HEK293T (cell line): Measurements from ENCODE around the gene ANKRD29.

ENCODE experiments used
- ARNT ChIP-seq: fragments of 450-650 bp; IDR thresholded peaks from 2 replicates; pipeline ENCODE4 v1.6.1; 2017; ENCODE audit warnings: mild to moderate bottlenecking
- BHLHE40 ChIP-seq: fragments of 450-650 bp; IDR thresholded peaks from 2 replicates; pipeline ENCODE4 v1.6.1; 2016; ENCODE audit warnings: mild to moderate bottlenecking, moderate library complexity, borderline replicate concordance
- FOXK2 ChIP-seq: fragments of 450-650 bp; IDR thresholded peaks from 2 replicates; pipeline ENCODE4 v1.6.1; 2016; ENCODE audit warnings: mild to moderate bottlenecking
- FOXM1 ChIP-seq: fragments of 450-650 bp; IDR thresholded peaks from 2 replicates; pipeline ENCODE4 v1.6.1; 2017; ENCODE audit warnings: mild to moderate bottlenecking, borderline replicate concordance
- HDGF ChIP-seq: fragments of 450-650 bp; IDR thresholded peaks from 2 replicates; pipeline ENCODE4 v1.6.1; 2017; ENCODE audit warnings: antibody characterized with exemption, borderline replicate concordance
- L3MBTL2 ChIP-seq: fragments of 450-650 bp; conservative IDR thresholded peaks from 2 replicates; pipeline ENCODE4 v1.6.1; 2016; ENCODE audit warnings: mild to moderate bottlenecking
- LEF1 ChIP-seq: fragments of 450-650 bp; IDR thresholded peaks from 2 replicates; pipeline ENCODE4 v1.6.1; 2017; ENCODE audit warnings: mild to moderate bottlenecking, borderline replicate concordance
- TARDBP ChIP-seq: fragments of 450-650 bp; IDR thresholded peaks from 2 replicates; pipeline ENCODE4 v1.6.1; 2016
- ZNF384 ChIP-seq: fragments of 450-650 bp; IDR thresholded peaks from 2 replicates; pipeline ENCODE4 v1.6.1; 2016

DNA sequence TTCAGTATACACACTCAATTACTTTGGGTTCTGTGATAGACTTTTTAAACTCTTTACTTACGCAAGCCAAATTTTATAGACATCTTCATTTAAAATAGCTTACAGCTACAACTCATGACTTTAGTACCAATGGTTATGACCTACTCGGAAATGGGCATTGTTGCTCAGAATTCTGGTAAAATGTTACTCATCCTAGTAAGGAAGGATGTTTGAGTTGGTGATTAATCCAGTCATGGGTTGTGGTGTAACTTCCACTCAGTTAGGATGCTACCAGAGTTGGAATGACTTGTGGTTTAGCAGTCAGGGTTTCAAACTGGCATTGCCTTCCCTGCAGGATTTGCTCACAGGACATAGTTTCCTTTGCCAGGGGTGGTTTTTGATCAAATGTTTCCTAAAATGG, 69.0 kb downstream of the ANKRD29 start:
- no peak for TF ChIP-seq LEF1
- no peak for TF ChIP-seq ZNF384
- TF ChIP-seq BHLHE40: no peak
- no peak for TF ChIP-seq FOXK2
- TF ChIP-seq ARNT: no peak
- no peak for TF ChIP-seq TARDBP
- no peak for TF ChIP-seq HDGF
- TF ChIP-seq FOXM1: no peak
- no peak for TF ChIP-seq L3MBTL2
